ENCODE data around the gene NDFIP2.

DNA sequence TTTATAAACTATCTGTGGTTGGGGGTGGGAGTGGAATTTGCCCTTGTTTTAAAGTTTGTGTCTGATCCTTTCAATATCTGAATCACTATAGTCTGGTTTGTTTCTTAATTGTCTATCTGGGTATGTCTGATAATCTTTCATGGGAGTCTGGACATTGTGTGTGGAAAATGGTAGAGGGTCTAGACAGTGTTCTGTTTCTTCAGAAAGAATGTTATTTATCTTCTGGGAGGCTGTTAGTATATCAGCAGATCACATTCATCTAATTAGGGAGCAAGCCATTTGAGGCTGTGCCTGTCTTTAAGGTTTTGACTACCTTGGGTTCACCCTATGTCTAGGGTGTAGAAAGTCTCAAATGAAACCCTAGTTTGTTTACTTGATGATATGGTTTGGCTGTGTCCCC lies 110.5 kb downstream of the NDFIP2 start:
- TF ChIP-seq, protein P1, sequence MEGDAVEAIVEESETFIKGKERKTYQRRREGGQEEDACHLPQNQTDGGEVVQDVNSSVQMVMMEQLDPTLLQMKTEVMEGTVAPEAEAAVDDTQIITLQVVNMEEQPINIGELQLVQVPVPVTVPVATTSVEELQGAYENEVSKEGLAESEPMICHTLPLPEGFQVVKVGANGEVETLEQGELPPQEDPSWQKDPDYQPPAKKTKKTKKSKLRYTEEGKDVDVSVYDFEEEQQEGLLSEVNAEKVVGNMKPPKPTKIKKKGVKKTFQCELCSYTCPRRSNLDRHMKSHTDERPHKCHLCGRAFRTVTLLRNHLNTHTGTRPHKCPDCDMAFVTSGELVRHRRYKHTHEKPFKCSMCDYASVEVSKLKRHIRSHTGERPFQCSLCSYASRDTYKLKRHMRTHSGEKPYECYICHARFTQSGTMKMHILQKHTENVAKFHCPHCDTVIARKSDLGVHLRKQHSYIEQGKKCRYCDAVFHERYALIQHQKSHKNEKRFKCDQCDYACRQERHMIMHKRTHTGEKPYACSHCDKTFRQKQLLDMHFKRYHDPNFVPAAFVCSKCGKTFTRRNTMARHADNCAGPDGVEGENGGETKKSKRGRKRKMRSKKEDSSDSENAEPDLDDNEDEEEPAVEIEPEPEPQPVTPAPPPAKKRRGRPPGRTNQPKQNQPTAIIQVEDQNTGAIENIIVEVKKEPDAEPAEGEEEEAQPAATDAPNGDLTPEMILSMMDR (IDR thresholded peaks at IDR 0.05; ENCODE audit: insufficient read depth, low read length, poor library complexity, severe bottlenecking): no peak
- no peak for TF ChIP-seq EZH2phosphoT487 (conservative IDR thresholded peaks at IDR 0.05; ENCODE audit: low read length)
